UCSD-AML1 (cell line): ENCODE measurements around the gene ZC3H12A.

ENCODE experiments used
- DNase-seq: peaks from one replicate; lab custom pipeline; 2025; ENCODE audit not compliant: unreplicated experiment; lab: John Stamatoyannopoulos, UW

Gene ZC3H12A

GRCh38 chr1:37453647-37454046 lies 20.7 kb upstream of the ZC3H12A start:
- DNase-seq: no peak

DNA sequence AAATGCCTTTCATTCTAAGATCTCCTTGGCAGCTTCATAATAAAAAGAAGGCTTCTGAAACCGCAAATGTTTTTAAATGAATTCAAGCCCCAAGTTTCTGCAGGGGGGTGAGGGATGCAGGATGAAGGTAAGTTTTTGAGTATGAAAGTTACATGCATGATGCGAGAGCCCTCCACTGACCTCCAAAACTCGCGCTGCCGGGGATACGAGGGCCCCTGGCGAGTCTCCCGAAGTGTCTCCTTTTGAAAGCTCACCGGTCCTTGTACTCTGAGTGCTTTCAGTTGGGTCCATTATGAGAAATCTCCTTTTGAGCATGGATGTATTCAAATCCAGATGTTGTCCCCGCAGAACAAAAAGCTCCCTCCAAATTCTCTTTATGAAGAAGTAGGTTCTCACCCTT lies 18.9 kb upstream of the ZC3H12A start:
- no peak for DNase-seq

GRCh38 chr1:37456614-37457013 lies 17.8 kb upstream of the ZC3H12A start:
- no peak for DNase-seq

DNA sequence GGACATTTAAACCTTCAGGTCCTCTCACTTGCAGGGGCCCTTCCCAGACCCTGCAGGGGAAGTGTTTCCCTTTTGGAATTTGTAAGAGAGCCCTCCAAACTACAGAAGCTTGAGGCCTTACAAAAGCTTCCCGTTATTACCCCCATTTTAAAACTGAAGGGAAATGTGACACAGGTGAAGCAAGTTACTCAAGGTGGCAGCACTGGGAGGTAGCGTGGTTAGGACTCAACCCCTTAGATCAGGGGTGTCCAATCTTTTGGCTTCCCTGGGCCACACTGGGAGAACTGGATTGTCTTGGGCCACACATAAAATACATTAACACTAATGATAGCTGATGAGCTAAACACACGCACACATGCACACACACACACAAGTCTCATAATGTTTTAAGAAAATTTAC lies 15.8 kb upstream of the ZC3H12A start:
- DNase-seq: no peak

GRCh38 chr1:37461698-37462436 lies 12.5 kb upstream of the ZC3H12A start:
- no peak for DNase-seq

GRCh38 chr1:37464443-37464842 lies 9.9 kb upstream of the ZC3H12A start:
- no peak for DNase-seq

- DNase-seq: no peak
Measured at GRCh38 chr1:37465593-37466517, 8.5 kb upstream of the ZC3H12A start.

DNA sequence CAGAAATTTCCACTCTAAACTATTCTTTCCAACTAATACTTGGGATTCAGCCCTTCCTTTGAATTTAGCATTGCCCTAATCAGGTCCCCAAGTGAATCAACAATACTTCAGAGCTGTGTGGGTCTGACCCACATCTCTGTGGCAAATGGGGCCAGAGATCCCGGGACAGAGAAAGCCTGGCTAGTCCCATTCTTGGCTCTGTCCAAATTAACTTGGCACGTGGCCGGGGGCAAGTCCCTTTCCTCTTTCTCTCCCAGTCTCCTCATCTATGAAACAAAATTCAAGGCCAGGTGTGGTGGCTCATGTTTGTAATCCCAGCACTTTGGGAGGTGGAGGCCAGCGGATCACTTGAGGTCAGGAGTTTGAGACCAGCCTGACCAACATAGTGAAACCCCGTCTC lies 6.3 kb upstream of the ZC3H12A start:
- DNase-seq: no peak

GRCh38 chr1:37469386-37469785 lies 5.0 kb upstream of the ZC3H12A start:
- no peak for DNase-seq

DNA sequence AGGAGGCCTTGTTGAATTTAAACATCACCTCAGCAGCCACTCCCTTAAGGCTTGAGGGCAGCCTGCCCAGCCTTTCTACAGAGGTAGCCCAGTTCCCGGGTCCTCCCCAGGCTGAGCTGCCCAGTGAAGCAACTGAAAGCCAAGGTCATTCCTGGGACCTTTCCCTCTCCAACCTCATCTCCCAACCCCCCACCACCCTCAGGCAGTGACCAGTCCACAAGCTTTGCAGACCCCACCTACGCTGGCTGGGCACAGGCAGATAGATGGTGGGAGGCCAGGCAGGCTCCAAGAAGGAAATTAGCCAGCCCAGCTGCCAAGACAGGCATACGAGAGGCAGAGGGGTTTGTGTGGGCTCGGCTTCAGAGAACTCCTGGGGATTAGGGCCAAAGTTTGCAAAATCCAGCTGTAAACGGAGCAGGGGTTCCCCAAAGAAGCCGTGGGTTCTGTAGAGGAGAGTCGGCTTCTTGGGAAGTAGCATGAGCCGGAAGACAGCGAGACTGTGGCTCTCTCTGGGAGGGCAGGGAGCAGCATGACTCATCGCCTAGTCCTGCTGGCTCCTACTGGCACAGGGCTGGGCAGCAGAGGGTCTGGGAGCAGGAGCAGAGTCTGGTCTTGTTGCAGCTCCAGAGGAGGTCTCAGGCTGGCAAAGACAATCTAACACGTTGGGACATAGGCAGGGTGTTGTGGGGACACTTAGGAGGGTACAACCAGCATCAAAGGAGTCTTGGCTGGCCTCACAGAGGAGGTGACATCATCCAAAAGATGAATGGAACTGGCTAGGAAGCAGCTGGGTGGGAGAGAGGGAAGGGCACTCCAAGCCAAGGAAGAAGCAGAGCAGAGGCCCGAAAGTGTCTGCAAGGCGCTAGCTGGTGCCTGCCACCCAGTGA lies 2.8 kb upstream of the ZC3H12A start:
- peak; percentile 65 for DNase-seq

DNA sequence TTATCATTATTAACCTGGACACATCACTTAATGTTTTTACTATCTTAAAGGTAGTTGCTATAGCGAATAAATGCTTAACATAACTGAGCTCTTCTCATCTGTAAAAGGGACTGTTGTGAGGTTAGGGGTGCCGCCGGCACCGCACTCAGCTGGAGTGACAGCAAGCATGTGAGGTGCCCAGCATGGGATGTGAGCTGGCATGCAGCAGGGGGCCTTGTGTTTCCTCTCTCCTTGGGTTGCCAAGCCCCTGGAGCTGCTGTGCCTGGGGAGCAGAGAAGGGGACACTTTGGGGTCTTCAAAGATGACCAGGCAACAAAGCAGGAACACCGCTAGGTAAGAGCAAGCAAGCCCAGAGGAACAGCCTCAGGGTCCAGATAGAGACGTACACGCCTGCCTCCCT lies 2.1 kb upstream of the ZC3H12A start:
- no peak for DNase-seq

- no peak for DNase-seq
Measured at GRCh38 chr1:37472994-37473393, 1.4 kb upstream of the ZC3H12A start.

- peak; percentile 55 for DNase-seq
Measured at GRCh38 chr1:37473431-37474045, 842 bp upstream of the ZC3H12A start.

DNA sequence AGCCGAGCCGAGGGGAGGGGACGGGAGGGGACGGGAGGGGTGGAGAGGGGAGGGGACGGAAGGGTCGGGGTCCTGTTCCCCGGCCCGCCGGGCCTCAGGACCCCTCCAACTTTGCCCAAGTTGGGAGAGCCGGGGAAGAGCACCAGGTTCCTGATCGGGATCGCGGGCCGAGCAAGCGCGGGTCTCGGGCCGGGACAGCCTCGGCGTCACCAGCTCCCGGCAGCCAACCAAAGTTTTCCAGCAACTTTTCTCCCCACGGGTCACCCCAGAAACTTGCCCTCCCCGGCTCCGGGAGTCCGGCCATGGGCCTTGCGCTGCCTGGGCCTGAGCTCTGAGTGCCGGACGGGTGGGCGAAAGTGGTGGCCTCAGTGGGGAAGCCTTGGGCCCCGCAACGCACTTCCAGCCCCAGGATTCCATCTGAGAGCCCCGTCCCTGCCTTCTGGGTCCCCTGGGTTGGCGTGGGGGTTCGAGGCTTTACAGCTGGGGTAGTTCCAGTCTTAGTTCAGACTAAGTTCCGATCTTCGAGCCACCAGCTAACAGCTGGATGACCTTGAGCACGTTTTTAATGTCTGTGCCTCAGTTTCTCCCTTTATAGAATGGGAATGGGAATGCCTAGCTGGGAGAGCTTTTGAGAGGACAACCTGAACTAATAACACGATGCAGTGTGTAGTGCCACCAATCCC lies 458 bp downstream of the ZC3H12A start:
- DNase-seq: no peak

DNA sequence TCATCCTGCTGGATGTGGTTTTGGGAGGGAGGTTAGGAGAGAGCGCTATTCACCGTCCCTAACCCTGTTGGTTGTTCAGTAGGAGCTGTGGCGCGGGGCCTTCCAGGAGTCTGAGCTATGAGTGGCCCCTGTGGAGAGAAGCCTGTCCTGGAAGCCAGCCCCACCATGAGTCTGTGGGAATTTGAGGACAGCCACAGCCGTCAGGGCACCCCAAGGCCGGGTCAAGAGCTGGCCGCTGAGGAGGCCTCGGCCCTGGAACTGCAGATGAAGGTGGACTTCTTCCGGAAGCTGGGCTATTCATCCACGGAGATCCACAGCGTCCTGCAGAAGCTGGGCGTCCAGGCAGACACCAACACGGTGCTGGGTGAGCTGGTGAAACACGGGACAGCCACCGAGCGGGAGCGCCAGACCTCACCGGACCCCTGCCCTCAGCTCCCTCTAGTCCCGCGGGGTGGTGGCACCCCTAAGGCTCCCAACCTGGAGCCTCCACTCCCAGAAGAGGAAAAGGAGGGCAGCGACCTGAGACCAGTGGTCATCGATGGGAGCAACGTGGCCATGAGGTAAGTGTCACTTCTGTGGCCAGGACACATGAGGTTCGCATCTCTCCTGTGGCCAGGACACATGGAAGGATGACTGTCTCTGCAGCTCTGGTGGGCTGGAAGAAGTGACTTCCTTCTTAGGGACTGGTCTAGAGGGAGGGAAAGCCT lies 1.2 kb downstream of the ZC3H12A start:
- no peak for DNase-seq

DNA sequence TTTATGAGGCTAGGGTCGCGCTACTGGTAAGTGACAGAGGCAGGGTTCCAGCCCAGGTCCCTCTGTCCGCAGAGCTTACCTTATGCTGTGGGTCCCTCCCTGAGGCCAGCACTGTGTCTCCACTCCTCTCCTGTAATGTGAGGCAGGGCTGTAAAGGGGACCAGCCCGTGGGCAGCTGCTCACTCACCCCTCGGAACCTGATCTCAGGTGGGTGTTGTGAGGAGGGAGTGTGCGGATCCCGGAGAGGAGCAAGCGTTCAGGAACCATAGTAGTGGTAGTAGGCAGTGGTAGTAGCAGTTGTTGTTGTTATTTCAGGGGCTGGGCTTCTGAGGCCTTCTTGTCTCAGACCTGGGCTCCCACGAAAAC lies 1.7 kb downstream of the ZC3H12A start:
- DNase-seq: no peak

- no peak for DNase-seq
Measured at GRCh38 chr1:37476460-37477197, 2.2 kb downstream of the ZC3H12A start.

GRCh38 chr1:37477198-37477931 lies 3.0 kb downstream of the ZC3H12A start:
- DNase-seq: peak; percentile 72
